Liver (tissue), 9 donors: ENCODE data around the gene AGAP6. TPM values are rescaled to one million over a fixed set of nuclear protein-coding genes. Genes with fewer than 3 reads are reported as not detected.
"Not testable (repeated sequence)": the region's sequence is repeated elsewhere in the genome, so short reads cannot be mapped to it uniquely, and the experiment has no call there.

Experiments
- DNase-seq: peaks from one replicate; pipeline ENCODE4 v3.0.0-alpha.2; 2017; ENCODE audit warnings: low spot score
- H3K27ac ChIP-seq, 2 donors: one replicate each; pipeline ENCODE4 v1.7.0; 2013; ENCODE audit warnings: inconsistent platforms in 2 of 2, low read length in 2 of 2, control low read depth in 1 of 2, low read depth in 1 of 2, mild to moderate bottlenecking in 1 of 2
- H3K27me3 ChIP-seq, 4 donors: one replicate each; pipeline versions ENCODE4 v1.6.1 to v1.7.0; 2013; ENCODE audit warnings: low read length in 3 of 4, inconsistent platforms in 1 of 4, mild to moderate bottlenecking in 1 of 4, moderate library complexity in 1 of 4; ENCODE audit not compliant: control insufficient read depth in 4 of 4, insufficient read depth in 4 of 4
- H3K36me3 ChIP-seq, 4 donors: one replicate each; pipeline versions ENCODE4 v1.6.1 to v1.7.0; 2013; ENCODE audit warnings: low read length in 3 of 4, mild to moderate bottlenecking in 3 of 4, low read depth in 1 of 4, moderate library complexity in 1 of 4; ENCODE audit not compliant: control insufficient read depth in 4 of 4, insufficient read depth in 3 of 4
- H3K4me1 ChIP-seq, 4 donors: one replicate each; pipeline versions ENCODE4 v1.6.1 to v1.7.0; 2013; ENCODE audit warnings: low read length in 3 of 4, mild to moderate bottlenecking in 3 of 4, moderate library complexity in 1 of 4; ENCODE audit not compliant: control insufficient read depth in 4 of 4, insufficient read depth in 4 of 4
- H3K4me3 ChIP-seq, 3 donors: one replicate each; pipeline versions ENCODE4 v1.6.1 to v1.7.0; 2013; ENCODE audit warnings: low read length in 3 of 3, control low read depth in 1 of 3, low read depth in 1 of 3, mild to moderate bottlenecking in 1 of 3
- H3K9ac ChIP-seq, 2 donors: one replicate each; pipeline ENCODE4 v1.7.0; 2013; ENCODE audit warnings: low read length in 2 of 2, mild to moderate bottlenecking in 2 of 2, moderate library complexity in 2 of 2, control low read depth in 1 of 2, low read depth in 1 of 2
- H3K9me3 ChIP-seq, 4 donors: one replicate each; pipeline versions ENCODE4 v1.6.1 to v1.7.0; 2013; ENCODE audit warnings: low read length in 3 of 4; ENCODE audit not compliant: control insufficient read depth in 4 of 4
- WGBS: extraction: QIAGEN DNeasy Blood & Tissue Kit; methylation state at CpG from one replicate; pipeline ENCODE4 v1.1.7; 2013; 5-methylcytosine and 5-hydroxymethylcytosine counted together
- polyA plus RNA-seq, 2 donors: library from polyadenylated mRNA; stranded (reverse) in 1 of 2; unstranded in 1 of 2; fragments of 200-250 nt in 1 of 2; fragments of >200 nt in 1 of 2; fragmentation: Nextera tagmentation in 1 of 2; extraction: Ambion mirVana in 1 of 2; gene quantifications; one replicate each; pipeline versions ENCODE4 v1.2.1 to v1.2.3, GENCODE V29; 2013 to 2015
- total RNA-seq, 2 donors: library from RNA; depleted of rRNA; stranded (reverse); fragments of >200 nt; gene quantifications; one replicate each; pipeline ENCODE4 v1.2.3, GENCODE V29; 2014
- donor health status: healthy.
- donor health status: healthy.
- donor health status: healthy.
- donor health status: healthy.
- donor health status: healthy.

Gene AGAP6
- total and polyA plus RNA-seq, 4 donors = 3.0 to 9.4 (median 4.0) TPM

- H3K27me3 ChIP-seq, H3K36me3 ChIP-seq, H3K9ac ChIP-seq, H3K4me1 ChIP-seq, DNase-seq, H3K4me3 ChIP-seq, H3K27ac ChIP-seq, H3K9me3 ChIP-seq: not testable (repeated sequence)
- 89% methylated on average over 5 of the region's 7 CpGs for WGBS
Measured at GRCh38 chr10:50014024-50014423, 25.8 kb downstream of the AGAP6 start.

GRCh38 chr10:50015596-50016220 is 27.5 kb downstream of the AGAP6 start:
- DNase-seq, H3K9ac ChIP-seq, H3K27me3 ChIP-seq, H3K27ac ChIP-seq, H3K9me3 ChIP-seq, H3K36me3 ChIP-seq, H3K4me1 ChIP-seq, H3K4me3 ChIP-seq: not testable (repeated sequence)
- WGBS = 89% methylated on average over 9 of the region's 9 CpGs

GRCh38 chr10:50016926-50017325 is 28.7 kb downstream of the AGAP6 start:
- not testable (repeated sequence) for H3K4me1 ChIP-seq, H3K27ac ChIP-seq, H3K9ac ChIP-seq, H3K9me3 ChIP-seq, DNase-seq, H3K36me3 ChIP-seq, H3K4me3 ChIP-seq, H3K27me3 ChIP-seq
- WGBS = 87% methylated on average over 5 of the region's 5 CpGs

GRCh38 chr10:50017646-50018045 is 29.4 kb downstream of the AGAP6 start:
- H3K4me3 ChIP-seq, H3K4me1 ChIP-seq, H3K9ac ChIP-seq, H3K36me3 ChIP-seq, H3K27ac ChIP-seq, H3K27me3 ChIP-seq, DNase-seq, H3K9me3 ChIP-seq: not testable (repeated sequence)
- WGBS = 96% methylated on average over 5 of the region's 5 CpGs

GRCh38 chr10:50019279-50019678 is 31.1 kb downstream of the AGAP6 start:
- not testable (repeated sequence) for H3K9ac ChIP-seq, H3K36me3 ChIP-seq, H3K4me1 ChIP-seq, H3K27ac ChIP-seq, H3K27me3 ChIP-seq, H3K9me3 ChIP-seq, DNase-seq, H3K4me3 ChIP-seq
- 87% methylated on average over 3 of the region's 3 CpGs for WGBS

GRCh38 chr10:50020451-50021024 is 32.3 kb downstream of the AGAP6 start:
- not testable (repeated sequence) for H3K9ac ChIP-seq, H3K4me3 ChIP-seq, H3K4me1 ChIP-seq, H3K27me3 ChIP-seq, DNase-seq, H3K9me3 ChIP-seq, H3K36me3 ChIP-seq, H3K27ac ChIP-seq
- 87% methylated on average over 13 of the region's 13 CpGs for WGBS
